ENCODE results near the gene GLCE.
"Not testable (repeated sequence)": the region's sequence is repeated elsewhere in the genome, so short reads cannot be mapped to it uniquely, and the experiment has no call there.

The GLCE gene

GRCh38 chr15:69296606-69297005 is 136.2 kb downstream of the GLCE start:
- in situ Hi-C loops (cut with MboI; ENCODE audit: low sequenced_read_pairs), result no loop called here

- in situ Hi-C loops (cut with MboI; ENCODE audit: low sequenced_read_pairs), result no loop called here
Measured at GRCh38 chr15:69297642-69298353, 137.4 kb downstream of the GLCE start.

DNA sequence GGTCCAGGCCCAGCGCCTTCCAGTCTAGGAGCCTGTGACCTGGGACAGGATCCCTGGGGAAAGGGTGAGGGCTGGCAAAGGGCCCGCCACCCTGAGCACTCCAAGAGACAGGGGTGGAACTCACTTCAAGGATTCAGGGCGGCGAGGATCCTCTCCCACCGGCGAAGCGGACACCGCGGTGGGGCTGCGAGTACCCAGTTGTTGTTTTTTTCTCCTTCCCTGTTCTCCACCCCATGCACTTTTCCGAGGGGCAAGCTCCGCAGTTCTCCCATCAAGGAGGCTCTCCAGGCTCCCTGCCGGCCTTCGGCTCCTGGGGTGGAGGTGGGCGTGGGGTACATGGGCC is 137.9 kb downstream of the GLCE start:
- in situ Hi-C loops (cut with MboI; ENCODE audit: low sequenced_read_pairs), result no loop called here

DNA sequence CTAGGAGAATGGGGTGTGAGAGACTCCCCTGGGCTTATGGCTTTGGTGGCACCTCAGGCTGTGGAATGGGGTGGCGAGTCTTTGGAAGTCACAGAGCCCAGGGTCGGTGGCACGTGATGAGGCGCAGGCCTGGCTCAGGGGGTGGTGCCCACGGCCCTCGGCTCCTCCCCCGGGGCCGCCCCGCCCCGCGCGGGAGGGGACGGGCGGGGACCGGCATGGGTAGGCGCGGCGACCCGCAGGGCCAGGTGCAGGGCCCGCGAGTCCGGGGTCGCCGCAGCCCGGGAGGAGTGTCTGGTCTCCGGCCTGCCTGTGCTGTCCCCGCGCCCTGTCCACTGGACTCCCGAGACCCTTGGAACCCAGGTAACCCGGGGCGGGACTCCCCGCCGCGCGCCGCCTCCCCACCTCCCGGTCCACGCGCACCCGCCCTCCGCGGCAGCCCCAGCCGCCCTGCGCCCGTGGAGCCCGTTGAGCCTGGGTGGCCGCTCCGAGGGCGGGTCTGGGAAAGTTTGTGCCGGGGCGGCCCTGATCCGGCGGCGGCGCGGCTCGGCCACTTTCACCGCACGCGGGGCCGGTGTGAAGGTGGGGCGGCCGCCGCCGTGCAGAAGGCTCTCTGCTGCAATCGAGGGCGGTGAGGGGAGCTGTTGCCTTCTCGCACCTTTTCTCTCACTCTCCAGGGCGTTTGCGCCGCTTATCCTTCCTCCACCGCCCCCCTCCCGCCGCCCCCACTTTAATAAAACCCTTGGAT is 138.4 kb downstream of the GLCE start, which contains the start of gene PAQR5:
PAQR5 (plus strand) TSS at position 216 of the 745 bp plus-strand sequence. CDS start 61,169 bp downstream, outside the sequence.
- in situ Hi-C loops (cut with MboI; ENCODE audit: low sequenced_read_pairs), result no loop called here

- in situ Hi-C loops (cut with MboI; ENCODE audit: low sequenced_read_pairs), result no loop called here
Measured at GRCh38 chr15:69299451-69299886, 139.0 kb downstream of the GLCE start.

DNA sequence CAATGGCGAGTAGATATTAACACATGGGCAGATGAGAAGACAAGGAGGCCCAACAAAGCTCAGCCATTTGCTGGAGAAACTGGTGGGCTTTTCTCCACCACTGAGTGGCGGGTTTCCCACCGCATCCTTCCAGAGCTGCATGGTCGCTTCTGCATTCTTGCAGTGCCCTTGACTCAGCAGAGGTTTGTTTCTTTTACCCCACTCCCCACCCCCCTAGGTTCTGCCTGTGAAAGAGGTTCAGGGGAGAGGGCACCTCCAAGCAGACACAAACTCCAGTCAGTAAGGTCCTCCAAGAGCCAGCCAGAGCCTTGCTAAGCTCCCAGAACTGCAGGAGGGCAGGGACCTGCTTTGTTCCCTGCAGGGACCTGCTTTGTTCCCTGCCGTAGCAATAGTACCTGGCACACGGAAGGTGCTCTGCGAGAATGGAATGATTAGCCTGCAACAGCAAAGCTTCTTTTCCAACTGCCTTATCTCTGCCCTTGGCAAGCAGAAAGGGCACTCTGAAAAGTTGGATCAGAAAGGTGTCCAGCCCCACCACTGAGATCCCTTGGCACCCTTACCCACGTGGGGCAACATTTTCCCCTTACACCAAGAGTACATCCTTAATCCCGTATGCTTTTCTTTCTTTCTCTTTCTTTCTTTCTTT is 139.6 kb downstream of the GLCE start:
- in situ Hi-C loops (cut with MboI; ENCODE audit: low sequenced_read_pairs), result no loop called here

DNA sequence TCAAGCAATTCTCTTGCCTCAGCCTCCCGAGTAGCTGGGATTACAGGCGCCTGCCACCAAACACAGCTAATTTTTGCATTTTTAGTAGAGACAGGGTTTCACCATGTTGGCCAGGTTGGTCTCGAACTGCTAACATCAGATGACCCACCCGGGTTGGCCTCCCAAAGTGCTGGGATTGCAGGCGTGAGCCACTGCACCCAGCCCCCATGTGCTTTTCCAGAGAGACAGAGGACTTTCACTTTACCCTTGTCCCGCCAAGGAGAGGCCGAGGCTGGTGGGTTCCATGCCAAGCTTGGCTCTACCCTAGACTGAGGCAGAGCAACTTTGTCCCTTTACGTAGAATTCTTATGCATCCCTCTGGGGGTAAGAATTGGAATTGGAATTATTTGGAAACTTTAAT is 140.7 kb downstream of the GLCE start:
- in situ Hi-C loops (cut with MboI; ENCODE audit: low sequenced_read_pairs), result not testable (repeated sequence)

DNA sequence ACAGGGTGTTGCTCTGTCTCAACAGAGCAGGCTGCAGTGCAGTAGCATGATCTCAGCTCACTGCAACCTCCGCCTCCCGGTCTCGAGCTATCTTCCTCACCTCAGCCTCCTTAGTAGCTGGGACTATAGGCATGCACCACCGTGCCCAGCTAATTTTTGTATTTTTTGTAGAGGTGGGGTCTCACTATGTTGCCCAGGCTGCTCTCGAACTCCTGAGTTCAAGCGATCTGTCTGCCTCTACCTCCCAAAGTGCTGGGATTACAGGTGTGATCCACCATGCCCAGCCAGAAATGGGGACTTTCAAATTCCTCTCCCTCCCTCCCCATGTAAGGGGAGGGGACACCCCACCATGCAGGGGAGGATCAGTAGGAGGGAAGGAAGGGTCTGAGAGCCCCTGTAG is 141.7 kb downstream of the GLCE start:
- in situ Hi-C loops (cut with MboI; ENCODE audit: low sequenced_read_pairs), result not testable (repeated sequence)

DNA sequence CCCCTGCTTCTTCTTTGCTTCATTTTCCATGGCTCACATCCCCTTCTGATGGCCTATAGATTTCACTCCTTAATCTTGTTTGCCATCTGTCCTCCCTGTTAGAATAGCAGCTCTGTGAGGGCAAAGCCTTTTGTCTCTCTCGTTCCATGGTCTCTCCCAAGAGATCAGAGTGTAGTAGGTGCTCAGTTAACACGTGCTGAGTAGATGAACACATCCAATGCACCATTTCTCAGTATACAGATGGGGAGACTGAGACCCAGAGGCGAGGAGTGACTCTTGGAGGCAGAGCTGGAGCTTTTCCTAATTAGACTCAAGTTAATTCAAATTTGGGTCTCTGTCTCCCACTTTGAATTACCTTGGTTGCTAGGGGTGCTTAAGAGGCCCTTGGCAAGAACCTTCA is 142.5 kb downstream of the GLCE start:
- in situ Hi-C loops (cut with MboI; ENCODE audit: low sequenced_read_pairs), result no loop called here

DNA sequence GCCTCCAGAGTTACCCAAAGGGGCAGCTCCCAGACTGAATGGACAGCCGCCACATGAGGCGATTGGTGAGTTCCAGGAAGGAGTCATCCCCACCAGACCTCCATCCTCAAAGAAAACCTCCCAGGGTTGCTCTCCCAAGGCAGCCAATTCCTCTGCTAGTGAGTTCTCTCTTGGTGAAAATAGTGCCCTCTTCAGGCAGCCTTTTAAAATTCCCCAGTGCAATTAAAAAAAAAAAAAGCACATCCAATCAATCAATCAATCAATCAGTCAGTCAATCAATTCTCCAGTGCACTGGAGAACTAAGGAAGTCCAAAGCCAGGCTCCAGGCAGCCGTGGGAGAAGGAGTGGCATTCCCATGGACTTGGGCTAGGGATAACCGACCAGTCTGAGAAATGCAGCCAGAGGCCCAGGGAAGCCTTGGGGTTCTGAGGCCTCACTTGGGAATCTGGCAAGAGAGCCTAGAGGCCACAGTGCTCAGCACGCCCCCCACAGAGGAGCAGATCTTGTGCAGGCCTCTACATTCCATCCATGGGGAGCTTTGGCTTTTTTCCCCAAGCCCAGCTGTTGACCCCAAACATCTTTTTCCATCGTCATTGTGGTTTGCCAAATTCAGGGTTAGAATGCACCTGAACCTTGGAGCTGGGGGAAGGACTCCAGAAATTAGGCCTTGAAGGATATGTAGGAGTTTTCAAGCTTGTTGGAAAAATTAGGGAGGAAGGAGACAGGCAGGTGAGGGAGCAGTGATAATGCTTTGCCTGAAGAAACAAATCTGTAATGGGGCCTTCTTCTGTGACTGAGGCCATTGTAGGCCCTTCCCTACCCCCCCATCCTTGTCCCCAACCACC is 143.1 kb downstream of the GLCE start:
- in situ Hi-C loops (cut with MboI; ENCODE audit: low sequenced_read_pairs), result no loop called here

GRCh38 chr15:69304182-69304545 is 143.7 kb downstream of the GLCE start:
- in situ Hi-C loops (cut with MboI; ENCODE audit: low sequenced_read_pairs), result no loop called here

DNA sequence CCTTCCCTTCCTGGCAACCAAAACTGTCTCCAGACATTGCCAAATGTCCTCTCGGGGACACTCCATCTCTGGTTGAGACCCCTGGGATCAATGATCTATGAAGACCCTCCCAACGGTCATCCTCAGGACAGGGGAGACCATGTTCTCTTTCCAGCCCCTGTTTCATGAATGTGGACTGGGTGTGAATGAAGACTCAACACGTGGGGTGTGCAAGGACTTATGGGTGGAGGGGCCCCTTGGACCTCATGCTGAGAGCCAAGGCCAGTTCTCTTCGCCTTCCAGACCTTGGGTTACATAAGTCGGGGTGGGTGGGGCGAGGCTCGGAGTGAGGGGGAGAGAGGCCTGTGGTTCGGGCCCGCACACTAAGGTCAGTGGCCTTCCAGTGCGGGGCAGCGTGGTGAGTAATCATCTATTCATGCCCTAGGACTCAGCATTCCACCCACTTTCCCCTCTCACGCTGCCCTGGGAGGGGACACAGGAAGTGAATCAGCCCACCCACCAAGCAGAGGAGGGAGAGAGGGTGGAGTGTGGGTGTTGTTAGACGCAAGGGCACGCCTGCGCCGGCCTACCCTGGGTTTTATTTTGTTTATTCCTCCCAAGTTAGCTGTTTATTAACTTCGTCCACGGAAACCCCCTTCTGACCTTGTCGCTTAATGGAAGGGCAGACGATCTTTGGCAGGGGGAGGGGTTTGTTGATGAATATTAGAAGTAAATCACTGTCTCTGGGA is 144.9 kb downstream of the GLCE start:
- in situ Hi-C loops (cut with MboI; ENCODE audit: low sequenced_read_pairs), result no loop called here

- in situ Hi-C loops (cut with MboI; ENCODE audit: low sequenced_read_pairs), result no loop called here
Measured at GRCh38 chr15:69305933-69306568, 145.6 kb downstream of the GLCE start.

GRCh38 chr15:69307939-69308338 is 147.5 kb downstream of the GLCE start:
- in situ Hi-C loops (cut with MboI; ENCODE audit: low sequenced_read_pairs), result no loop called here

DNA sequence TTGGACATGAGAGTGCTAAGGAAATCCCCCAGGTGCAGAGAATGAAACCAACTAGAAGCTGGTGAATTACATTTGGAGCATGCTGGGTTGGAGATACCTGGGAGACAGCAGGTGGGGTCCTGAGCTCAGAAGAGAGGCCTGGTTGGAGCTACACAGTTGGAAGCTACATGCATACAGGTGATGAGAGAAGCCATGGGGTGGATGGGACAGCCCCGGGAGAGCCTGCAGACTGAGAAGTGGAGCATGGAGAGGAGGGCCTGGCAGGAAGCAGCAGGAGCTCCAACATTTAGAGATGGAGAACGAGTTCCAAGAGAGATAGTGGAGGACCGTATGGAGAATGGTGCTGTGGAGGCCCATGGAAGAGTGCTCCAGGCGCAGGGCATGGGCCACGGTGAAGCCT is 148.5 kb downstream of the GLCE start:
- in situ Hi-C loops (cut with MboI; ENCODE audit: low sequenced_read_pairs), result no loop called here

- in situ Hi-C loops (cut with MboI; ENCODE audit: low sequenced_read_pairs), result no loop called here
Measured at GRCh38 chr15:69311319-69311721, 150.9 kb downstream of the GLCE start.

DNA sequence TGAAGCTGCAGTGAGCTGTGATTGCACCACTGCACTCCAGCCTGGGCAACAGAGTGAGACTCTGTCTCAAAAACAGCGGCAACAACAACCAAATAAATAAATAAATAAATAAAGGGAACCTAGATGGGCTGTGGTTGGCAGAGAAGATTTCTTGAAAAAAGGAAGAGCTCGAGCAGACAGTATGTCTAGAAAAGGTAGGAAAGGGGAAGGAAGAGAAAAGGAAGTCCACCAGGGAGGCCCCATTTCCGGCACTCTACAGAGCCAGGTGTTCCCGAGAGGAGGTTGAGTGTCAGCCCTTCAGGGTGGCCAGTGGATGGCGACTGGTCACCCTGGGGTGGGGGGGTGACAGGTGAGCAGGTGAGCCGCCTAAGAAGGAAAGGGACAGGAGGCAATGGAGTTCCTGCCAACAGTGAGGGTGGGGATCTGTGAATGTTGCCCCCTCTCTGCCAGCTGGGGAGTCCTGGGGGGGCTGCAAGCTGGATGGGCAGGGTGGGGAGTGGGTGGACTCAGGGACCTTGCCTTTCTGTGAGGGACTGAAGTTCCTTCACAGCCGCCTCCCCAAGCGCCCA is 153.1 kb downstream of the GLCE start:
- in situ Hi-C loops (cut with MboI; ENCODE audit: low sequenced_read_pairs), result no loop called here

GRCh38 chr15:69314131-69314530 is 153.7 kb downstream of the GLCE start:
- in situ Hi-C loops (cut with MboI; ENCODE audit: low sequenced_read_pairs), result no loop called here

GRCh38 chr15:69314736-69315135 is 154.3 kb downstream of the GLCE start:
- in situ Hi-C loops (cut with MboI; ENCODE audit: low sequenced_read_pairs), result no loop called here

All from HL-60/S4 treated with phorbol 12-myristate 13-acetate at 8.2 ng/mL for 4 days and 3 days (cell line).